Measurements from ENCODE around the gene AKAP1. TPM values are rescaled to one million over a fixed set of nuclear protein-coding genes. Genes with fewer than 3 reads are reported as not detected.

Gene AKAP1
- total RNA-seq, 2 donors from 2014 or later, result 11.6 to 18.5 TPM

GRCh38 chr17:57068222-57068658, 16.8 kb upstream of the AKAP1 start:
- no peaks in the 10 kb centered on the region for H3K9me3 Mint-ChIP-seq
- H3K9me3 ChIP-seq (ENCODE audit: control insufficient read depth, low read length), result no peaks in the 10 kb centered on the region
- no peaks in the 10 kb centered on the region for H3K27me3 ChIP-seq (ENCODE audit: control insufficient read depth, insufficient read depth, low read length, poor library complexity, severe bottlenecking)
- no peaks in the 10 kb centered on the region for H3K36me3 ChIP-seq (ENCODE audit: control insufficient read depth, insufficient read depth, low read length)
- H3K4me3 ChIP-seq (ENCODE audit: low read length), result no peak overlapping the region
- H3K27ac ChIP-seq (ENCODE audit: low read depth, low read length), result no peak overlapping the region
- no peaks in the 10 kb centered on the region for H3K36me3 Mint-ChIP-seq (ENCODE audit: low read depth)
- no peak overlapping the region for H3K27ac Mint-ChIP-seq
- no peak overlapping the region for H3K9ac ChIP-seq (ENCODE audit: extremely low read depth, low read length, poor library complexity, severe bottlenecking)
- peak; percentile 87 for DNase-seq
- 56 to 57% methylated on average over 1 of the region's 4 CpGs for WGBS, 2 experiments (ENCODE audit: insufficient coverage in 1 of 2, insufficient read length in 1 of 2)
- H3K27me3 Mint-ChIP-seq (ENCODE audit: insufficient read depth), result peaks cover 6% of the 10 kb centered on the region
- H3K4me1 Mint-ChIP-seq, result peaks cover 8% of the 10 kb centered on the region
- no peak overlapping the region for H3K4me3 Mint-ChIP-seq
- no peaks in the 10 kb centered on the region for H3K4me1 ChIP-seq (ENCODE audit: control insufficient read depth, insufficient read depth, low read length)
- no peak for TF ChIP-seq CTCF (conservative IDR thresholded peaks at IDR 0.05)

DNA sequence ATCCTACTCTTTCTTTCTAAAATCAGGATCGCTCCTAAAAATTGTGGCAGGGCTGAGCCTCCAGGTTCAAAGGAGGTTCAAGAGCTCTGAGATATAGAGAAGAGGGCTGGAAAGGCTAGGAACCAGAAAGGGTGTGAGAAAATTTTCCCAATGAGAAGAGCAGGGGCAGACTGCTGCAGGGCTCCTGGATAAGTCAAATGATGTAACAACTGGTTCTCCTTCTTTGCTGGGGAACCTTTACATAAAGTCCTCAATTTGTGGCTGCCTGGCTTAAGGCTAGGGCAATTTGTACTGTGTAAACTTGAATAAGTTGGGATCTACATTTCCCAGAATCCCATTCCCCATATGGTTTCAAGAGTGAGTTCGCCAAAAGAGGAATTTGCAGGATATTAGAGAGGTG, 16.3 kb upstream of the AKAP1 start:
- no peak overlapping the region for H3K9ac ChIP-seq (ENCODE audit: extremely low read depth, low read length, poor library complexity, severe bottlenecking)
- H3K27me3 ChIP-seq (ENCODE audit: control insufficient read depth, insufficient read depth, low read length, poor library complexity, severe bottlenecking), result no peaks in the 10 kb centered on the region
- TF ChIP-seq CTCF (conservative IDR thresholded peaks at IDR 0.05), result no peak
- Mint-ChIP-seq H3K4me1 (peaks cover 8% of the 10 kb centered on the region), H3K27me3 (ENCODE audit: insufficient read depth) (peaks cover 1% of the 10 kb centered on the region), H3K27ac (no peak overlapping the region), H3K4me3 (no peak overlapping the region), H3K9me3 (no peaks in the 10 kb centered on the region), H3K36me3 (ENCODE audit: low read depth) (no peaks in the 10 kb centered on the region)
- no peaks in the 10 kb centered on the region for H3K9me3 ChIP-seq (ENCODE audit: control insufficient read depth, low read length)
- H3K36me3 ChIP-seq (ENCODE audit: control insufficient read depth, insufficient read depth, low read length), result no peaks in the 10 kb centered on the region
- 85 to 100% methylated on average over 1 to 2 of the region's 2 CpGs for WGBS, 2 experiments (ENCODE audit: insufficient coverage in 1 of 2, insufficient read length in 1 of 2)
- H3K27ac ChIP-seq (ENCODE audit: low read depth, low read length), result no peak overlapping the region
- DNase-seq, result no peak
- H3K4me1 ChIP-seq (ENCODE audit: control insufficient read depth, insufficient read depth, low read length), result no peaks in the 10 kb centered on the region
- H3K4me3 ChIP-seq (ENCODE audit: low read length), result no peak overlapping the region

DNA sequence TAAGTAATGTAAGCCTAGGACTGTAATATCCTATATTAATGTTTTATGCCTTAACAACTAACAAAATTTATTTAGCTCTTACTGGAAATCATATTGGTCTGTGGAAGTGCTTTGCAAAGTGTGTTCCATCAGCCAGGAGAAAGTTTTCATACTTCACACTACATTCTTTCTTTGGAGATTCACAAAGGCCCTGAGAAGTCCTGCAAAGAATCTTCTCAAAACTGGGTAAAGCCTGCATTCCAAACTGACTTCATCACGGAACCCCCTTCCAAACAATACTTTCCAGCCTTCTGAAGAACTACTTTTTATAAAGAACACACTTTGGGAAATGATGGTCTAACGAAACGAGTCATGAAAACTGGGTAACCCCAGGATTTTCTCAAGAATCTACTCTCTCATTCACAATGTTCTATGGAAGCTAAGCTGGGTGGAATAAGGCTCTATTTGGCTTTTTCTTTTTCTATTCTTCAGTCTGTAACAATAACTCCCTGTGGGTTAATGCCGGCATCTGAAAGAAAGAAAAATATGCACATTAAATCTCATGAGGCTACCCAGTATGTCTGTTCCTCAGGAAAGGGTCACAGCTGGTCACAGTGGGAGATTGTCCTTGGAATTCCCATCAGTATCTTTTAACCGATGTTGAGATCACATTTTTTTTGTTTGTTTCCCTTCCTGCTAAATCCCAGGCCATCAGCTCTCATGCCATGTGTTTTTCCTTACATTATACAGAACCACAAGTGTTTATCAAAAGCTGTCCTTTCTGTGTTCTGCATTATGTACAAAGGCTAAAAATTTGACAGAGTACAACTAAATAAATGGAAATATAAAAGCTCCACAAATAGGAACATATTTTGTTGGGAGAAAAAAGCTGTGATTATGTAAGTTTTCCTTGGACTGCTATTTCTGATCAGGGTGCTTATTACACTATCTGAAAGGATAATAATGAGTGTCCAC, 12.8 kb upstream of the AKAP1 start:
- Mint-ChIP-seq H3K4me1 (peaks cover 8% of the 10 kb centered on the region), H3K36me3 (ENCODE audit: low read depth) (no peaks in the 10 kb centered on the region), H3K9me3 (no peaks in the 10 kb centered on the region), H3K27ac (no peak overlapping the region), H3K4me3 (no peak overlapping the region), H3K27me3 (ENCODE audit: insufficient read depth) (peaks cover 6% of the 10 kb centered on the region)
- Histone ChIP-seq H3K4me3 (ENCODE audit: low read length) (no peak overlapping the region), H3K4me1 (ENCODE audit: control insufficient read depth, insufficient read depth, low read length) (no peaks in the 10 kb centered on the region), H3K36me3 (ENCODE audit: control insufficient read depth, insufficient read depth, low read length) (no peaks in the 10 kb centered on the region), H3K9me3 (ENCODE audit: control insufficient read depth, low read length) (no peaks in the 10 kb centered on the region), H3K27me3 (ENCODE audit: control insufficient read depth, insufficient read depth, low read length, poor library complexity, severe bottlenecking) (peaks cover 8% of the 10 kb centered on the region), H3K27ac (ENCODE audit: low read depth, low read length) (peak overlapping the region; percentile 75), H3K9ac (ENCODE audit: extremely low read depth, low read length, poor library complexity, severe bottlenecking) (no peak overlapping the region)
- WGBS, 2 experiments (ENCODE audit: insufficient coverage in 1 of 2, insufficient read length in 1 of 2), result 18 to 62% methylated on average over 1 to 5 of the region's 5 CpGs
- no peak for TF ChIP-seq CTCF (conservative IDR thresholded peaks at IDR 0.05)
- DNase-seq, result no peak

Measured in endodermal cell (in vitro differentiated cells).